GM12878 (cell line): ENCODE results near the gene PVRIG. TPM values are rescaled to one million over a fixed set of nuclear protein-coding genes. Genes with fewer than 3 reads are reported as not detected.
"Not testable (repeated sequence)": the region's sequence is repeated elsewhere in the genome, so short reads cannot be mapped to it uniquely, and the experiment has no call there.

Experiments
- ATAC-seq: fragments of 200-7000 bp; cut with Tn5 transposase; 3 replicates; pipeline ENCODE4 v1.9.1; 2020; ENCODE audit warnings: mild to moderate bottlenecking, moderate library complexity
- BruUV-seq: library from RNA; stranded (reverse); fragments of 400-500 nt; replicated peaks from 2 replicates; lab custom pipeline; 2021; lab: Mats Ljungman, UMichigan
- CTCF ChIA-PET: fragments of 300-600 bp; sonication (Branson Sonifier 250); formaldehyde crosslinking; extraction: SDS; loops from one replicate; lab custom pipeline; 2021; ENCODE audit warnings: inconsistent platforms; lab: Yijun Ruan, JAX
- POLR2A ChIA-PET: fragments of 350-600 bp; formaldehyde crosslinking; extraction: SDS; loops from one replicate; lab custom pipeline; 2021; ENCODE audit warnings: inconsistent platforms; lab: Charles Lee
- RAD21 ChIA-PET: fragments of 300-600 bp; sonication (Branson Sonifier 250); formaldehyde crosslinking; loops from one replicate; lab custom pipeline; 2023; ENCODE audit warnings: antibody characterized with exemption; ENCODE audit not compliant: unreplicated experiment; lab: Charles Lee
- SMC1A ChIA-PET: fragments of 300-600 bp; sonication (Branson Sonifier 250); formaldehyde crosslinking; loops from one replicate; lab custom pipeline; 2023; ENCODE audit not compliant: unreplicated experiment, uncharacterized antibody; lab: Charles Lee
- DNase-seq: peaks from one replicate; pipeline ENCODE4 v3.0.0-alpha.2; 2011; ENCODE audit warnings: low read depth, low spot score
- FAIRE-seq: peaks from 3 replicates; lab custom pipeline; 2011; peaks lifted over from hg19 to GRCh38; lab: Jason Lieb, UNC
- H2AFZ ChIP-seq: 2 replicates; pipeline ENCODE4 v1.6.0; 2011; ENCODE audit warnings: low read depth, low read length, control low read depth; ENCODE audit not compliant: control insufficient read depth
- H3K27ac ChIP-seq: 2 replicates; pipeline ENCODE4 v1.5.1; 2011; ENCODE audit warnings: control low read depth; ENCODE audit not compliant: control insufficient read depth, insufficient read depth
- H3K27me3 ChIP-seq, 2 experiments: replicated peaks in 1 of 2; 2 replicates each; pipeline versions ENCODE4 v1.6.0 to v1.6.1; 2011; ENCODE audit warnings: low read length in 1 of 2; ENCODE audit not compliant: control insufficient read depth in 2 of 2, insufficient read depth in 2 of 2
- H3K36me3 ChIP-seq, 2 experiments: 2 replicates each; pipeline ENCODE4 v1.5.1; 2011; ENCODE audit warnings: low read length in 1 of 2; ENCODE audit not compliant: control insufficient read depth in 2 of 2, insufficient read depth in 2 of 2
- H3K4me1 ChIP-seq: 2 replicates; pipeline ENCODE4 v1.6.1; 2011; ENCODE audit warnings: mild to moderate bottlenecking, low read length, moderate library complexity, mixed read lengths; ENCODE audit not compliant: control insufficient read depth, insufficient read depth
- H3K4me2 ChIP-seq: 2 replicates; pipeline ENCODE4 v1.6.0; 2011; ENCODE audit warnings: control low read depth; ENCODE audit not compliant: control insufficient read depth, insufficient read depth
- H3K4me3 ChIP-seq: fragments of 200-600 bp; sonication (generic); 2 replicates; pipeline ENCODE4 v1.5.1; 2016
- H3K79me2 ChIP-seq: 2 replicates; pipeline ENCODE4 v1.6.0; 2011; ENCODE audit warnings: low read length; ENCODE audit not compliant: control insufficient read depth, insufficient read depth
- H3K9ac ChIP-seq: 2 replicates; pipeline ENCODE4 v1.8.0; 2011; ENCODE audit warnings: low read length, control low read depth, mixed read lengths; ENCODE audit not compliant: control insufficient read depth, insufficient read depth
- H3K9me3 ChIP-seq: replicated peaks from 3 replicates; pipeline ENCODE4 v1.5.1; 2011; ENCODE audit warnings: mild to moderate bottlenecking, low read length; ENCODE audit not compliant: control insufficient read depth, insufficient read depth
- H4K20me1 ChIP-seq: 2 replicates; pipeline ENCODE4 v1.6.0; 2011; ENCODE audit not compliant: control insufficient read depth, insufficient read depth
- ZBTB40 ChIP-seq: fragments of 450-650 bp; IDR thresholded peaks from 2 replicates; pipeline ENCODE4 v1.6.1; 2016; ENCODE audit warnings: mild to moderate bottlenecking, moderate library complexity, borderline replicate concordance
- WGBS: methylation state at CpG from one replicate; pipeline ENCODE4 v1.1.6; 2016; ENCODE audit warnings: low lambda C conversion rate; ENCODE audit not compliant: insufficient replicate concordance, insufficient coverage; ENCODE audit errors: missing lambda C conversion rate; 5-methylcytosine and 5-hydroxymethylcytosine counted together
- in situ Hi-C: fragments of 300-500 bp; cut with MboI; formaldehyde crosslinking; loops from 9 replicates; pipeline ENCODE4 v1.14.3; 2018; ENCODE audit warnings: mixed read lengths
- intact Hi-C: fragments of 100-400 bp; cut with micrococcal nuclease; formaldehyde crosslinking; loops from one replicate; pipeline ENCODE4 v1.14.2; 2022; ENCODE audit not compliant: unreplicated experiment
- polyA plus RNA-seq, 11 experiments: library from polyadenylated mRNA; depleted of rRNA in 4 of 11; unstranded in 6 of 11; stranded (reverse) in 5 of 11; fragments of >200 nt; fragmentation: Nextera tagmentation in 4 of 11; fragmentation: Illumina TruSeq in 1 of 11; extraction: Ambion mirVana in 4 of 11; extraction: Trizol in 1 of 11; gene quantifications; 1 replicate in 1 of 11; 2 replicates in 10 of 11; pipeline versions ENCODE4 v1.2.1 to v1.2.3, GENCODE V29; 2011 to 2016; ENCODE audit warnings: inconsistent platforms in 2 of 11, missing spikeins in 2 of 11, low read depth in 1 of 11
- total RNA-seq, 4 experiments: library from RNA; depleted of rRNA in 3 of 4; stranded (reverse); fragments of >200 nt in 3 of 4; fragmentation: Illumina TruSeq in 1 of 4; extraction: Trizol in 1 of 4; gene quantifications; 2 replicates each; pipeline versions ENCODE4 v1.2.1 to v1.2.3, GENCODE V29; 2013 to 2021

The PVRIG gene
- total and polyA plus RNA-seq, 10 of the 15 experiments (the other 5 are each of a cell fraction or from before 2014, with no cell fraction given), result 1.3 to 44.0 (median 17.9) TPM

DNA sequence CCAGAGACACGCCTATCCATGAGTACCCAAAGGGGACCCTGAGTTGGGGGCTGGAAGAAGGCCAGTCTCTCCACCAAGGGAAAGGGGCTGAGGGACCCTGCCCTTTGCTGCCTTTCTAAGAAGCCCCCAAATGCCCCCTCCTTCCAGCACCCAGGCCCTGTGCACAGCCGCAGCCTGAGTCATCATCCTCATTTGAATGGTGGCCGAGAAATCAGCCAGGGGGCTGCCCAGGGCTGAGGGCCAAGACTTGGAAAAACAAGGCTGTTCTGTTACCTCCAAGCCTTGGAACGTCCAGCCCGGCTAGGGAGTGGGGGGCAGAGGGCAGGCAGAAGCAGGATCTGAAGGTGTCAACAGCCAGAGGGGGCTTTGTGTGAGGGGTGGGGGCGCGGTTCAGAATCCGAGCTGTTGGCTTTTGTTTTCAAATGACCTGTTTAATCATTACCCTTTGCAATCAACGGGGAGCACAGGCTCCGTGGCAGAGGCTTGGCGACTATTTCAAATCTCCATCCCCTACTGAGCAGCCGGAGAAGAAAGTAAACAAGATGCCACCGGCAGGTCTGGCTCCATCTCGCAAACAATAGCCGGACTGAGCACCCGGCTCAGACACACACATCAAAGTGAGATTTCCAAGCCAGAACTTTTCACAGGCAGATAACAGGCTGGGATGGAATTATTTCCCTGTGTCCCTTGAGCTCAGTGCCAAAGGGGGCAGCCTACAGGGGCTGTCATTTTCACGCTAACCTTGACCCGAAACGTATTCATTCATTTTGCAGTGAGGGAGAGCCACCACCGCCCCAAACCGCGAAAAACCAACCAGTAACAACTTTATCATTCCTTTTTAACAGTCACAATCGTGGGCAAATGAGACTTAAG lies 50.5 kb downstream of the PVRIG start:
- RAD21 ChIA-PET, intact Hi-C loops, H3K36me3 ChIP-seq, H3K27ac ChIP-seq, H3K4me3 ChIP-seq, POLR2A ChIA-PET, H2AFZ ChIP-seq, H3K4me1 ChIP-seq, H3K9me3 ChIP-seq, DNase-seq, H4K20me1 ChIP-seq, H3K79me2 ChIP-seq, in situ Hi-C loops, H3K27me3 ChIP-seq, H3K9ac ChIP-seq, H3K4me2 ChIP-seq, FAIRE-seq: not testable (repeated sequence)
- TSS peak; percentile 52 for BruUV-seq
- WGBS, result 56% methylated on average over 15 of the region's 23 CpGs
- ChIA-PET SMC1A (interaction anchor here (1.5 kb wide), 1 partner anchor 24 kb away, joined by 3 read pairs; no protein-coding TSS in a partner anchor), CTCF (interaction anchor here (0.6 kb wide), 1 partner anchor 26 kb away, joined by 3 read pairs; no protein-coding TSS in a partner anchor)
- peak; percentile 47; the same call in 1 of the 2 replicates for TF ChIP-seq ZBTB40
- ATAC-seq, result 0 out of 3 replicates have a peak, but pooled peaks have one; percentile 7

Other genes starting within 250 kb of the PVRIG start
Only the 7 nearest of the 22 such genes appear.
- gene MBLAC1, start 93.0 kb upstream of the PVRIG start, total RNA-seq (2014; rRNA removed), result 2.7 and 3.2 TPM in 2 replicates
- 0.64 and 0.94 TPM in 2 replicates for gene MBLAC1, start 93.0 kb upstream of the PVRIG start, total RNA-seq (2014; rRNA removed; fragmentation: Illumina TruSeq; extraction: Trizol)
- 1.8 and 2.7 TPM in 2 replicates for gene MBLAC1, start 93.0 kb upstream of the PVRIG start, total RNA-seq (2021)
- 0.35 and 0.65 TPM in 2 replicates for gene MBLAC1, start 93.0 kb upstream of the PVRIG start, polyA plus RNA-seq (2011; rRNA removed)
- 0.24 and 0.38 TPM in 2 replicates for gene MBLAC1, start 93.0 kb upstream of the PVRIG start, polyA plus RNA-seq (2014; fragmentation: Illumina TruSeq; extraction: Trizol)
- under 1 TPM in 1 of 2 experiments, not detected in 1; 0.24 TPM for gene MBLAC1, start 93.0 kb upstream of the PVRIG start, polyA plus RNA-seq (2014; fragmentation: Nextera tagmentation; extraction: Ambion mirVana)
- 2.3 and 3.1 TPM in 2 replicates for gene MBLAC1, start 93.0 kb upstream of the PVRIG start, polyA plus RNA-seq (2014; rRNA removed)
- 1 to 10 TPM; 2.4 TPM for gene MBLAC1, start 93.0 kb upstream of the PVRIG start, polyA plus RNA-seq (2016; fragmentation: Nextera tagmentation; extraction: Ambion mirVana)
- gene LAMTOR4, start 71.0 kb upstream of the PVRIG start, total RNA-seq (2014; rRNA removed), result 184 and 186 TPM in 2 replicates
- 106 and 111 TPM in 2 replicates for gene LAMTOR4, start 71.0 kb upstream of the PVRIG start, total RNA-seq (2014; rRNA removed; fragmentation: Illumina TruSeq; extraction: Trizol)
- 165 and 171 TPM in 2 replicates for gene LAMTOR4, start 71.0 kb upstream of the PVRIG start, total RNA-seq (2021)
- 104 and 204 TPM in 2 replicates for gene LAMTOR4, start 71.0 kb upstream of the PVRIG start, polyA plus RNA-seq (2011; rRNA removed)
- 24.1 and 73.4 TPM in 2 replicates for gene LAMTOR4, start 71.0 kb upstream of the PVRIG start, polyA plus RNA-seq (2014; fragmentation: Illumina TruSeq; extraction: Trizol)
- gene LAMTOR4, start 71.0 kb upstream of the PVRIG start, polyA plus RNA-seq (2014; fragmentation: Nextera tagmentation; extraction: Ambion mirVana), result 100 to 1,000 TPM; 188 to 262 TPM
- gene LAMTOR4, start 71.0 kb upstream of the PVRIG start, polyA plus RNA-seq (2014; rRNA removed), result 211 and 230 TPM in 2 replicates
- gene LAMTOR4, start 71.0 kb upstream of the PVRIG start, polyA plus RNA-seq (2016; fragmentation: Nextera tagmentation; extraction: Ambion mirVana), result 100 to 1,000 TPM; 279 to 297 TPM
- gene TRAPPC14, start 61.2 kb upstream of the PVRIG start, total RNA-seq (2014; rRNA removed), result 17.3 and 18.2 TPM in 2 replicates
- gene TRAPPC14, start 61.2 kb upstream of the PVRIG start, total RNA-seq (2014; rRNA removed; fragmentation: Illumina TruSeq; extraction: Trizol), result 7.5 and 7.6 TPM in 2 replicates
- 22.3 and 24.7 TPM in 2 replicates for gene TRAPPC14, start 61.2 kb upstream of the PVRIG start, total RNA-seq (2021)
- gene TRAPPC14, start 61.2 kb upstream of the PVRIG start, polyA plus RNA-seq (2011; rRNA removed), result 1.8 and 4.2 TPM in 2 replicates
- gene TRAPPC14, start 61.2 kb upstream of the PVRIG start, polyA plus RNA-seq (2014; fragmentation: Illumina TruSeq; extraction: Trizol), result 7.5 and 10.8 TPM in 2 replicates
- gene TRAPPC14, start 61.2 kb upstream of the PVRIG start, polyA plus RNA-seq (2014; fragmentation: Nextera tagmentation; extraction: Ambion mirVana), result 1 to 10 TPM in 1 of 2 experiments, under 1 TPM in 1; 0.21 to 1.3 TPM
- gene TRAPPC14, start 61.2 kb upstream of the PVRIG start, polyA plus RNA-seq (2014; rRNA removed), result 17.3 and 22.3 TPM in 2 replicates
- 1 to 10 TPM; 7.3 TPM for gene TRAPPC14, start 61.2 kb upstream of the PVRIG start, polyA plus RNA-seq (2016; fragmentation: Nextera tagmentation; extraction: Ambion mirVana)
- 0.98 and 1.1 TPM in 2 replicates for gene GAL3ST4, start 51.3 kb upstream of the PVRIG start, total RNA-seq (2014; rRNA removed)
- gene GAL3ST4, start 51.3 kb upstream of the PVRIG start, total RNA-seq (2014; rRNA removed; fragmentation: Illumina TruSeq; extraction: Trizol), result 0.83 and 1.1 TPM in 2 replicates
- gene GAL3ST4, start 51.3 kb upstream of the PVRIG start, total RNA-seq (2021), result 1.3 and 2.0 TPM in 2 replicates
- gene GAL3ST4, start 51.3 kb upstream of the PVRIG start, polyA plus RNA-seq (2011; rRNA removed), result 0.66 and 1.2 TPM in 2 replicates
- gene GAL3ST4, start 51.3 kb upstream of the PVRIG start, polyA plus RNA-seq (2014; fragmentation: Illumina TruSeq; extraction: Trizol), result 1.6 and 2.3 TPM in 2 replicates
- under 1 TPM; 0.29 to 0.55 TPM for gene GAL3ST4, start 51.3 kb upstream of the PVRIG start, polyA plus RNA-seq (2014; fragmentation: Nextera tagmentation; extraction: Ambion mirVana)
- gene GAL3ST4, start 51.3 kb upstream of the PVRIG start, polyA plus RNA-seq (2014; rRNA removed), result 2.8 TPM in 2 replicates
- gene GAL3ST4, start 51.3 kb upstream of the PVRIG start, polyA plus RNA-seq (2016; fragmentation: Nextera tagmentation; extraction: Ambion mirVana), result 1 to 10 TPM; 4.9 to 6.1 TPM
- 3.0 and 3.9 TPM in 2 replicates for gene GPC2, start 42.6 kb upstream of the PVRIG start, total RNA-seq (2014; rRNA removed)
- gene GPC2, start 42.6 kb upstream of the PVRIG start, total RNA-seq (2014; rRNA removed; fragmentation: Illumina TruSeq; extraction: Trizol), result 0.85 and 0.92 TPM in 2 replicates
- 3.9 and 5.1 TPM in 2 replicates for gene GPC2, start 42.6 kb upstream of the PVRIG start, total RNA-seq (2021)
- gene GPC2, start 42.6 kb upstream of the PVRIG start, polyA plus RNA-seq (2011; rRNA removed), result 0.45 and 0.65 TPM in 2 replicates
- 0.24 and 0.98 TPM in 2 replicates for gene GPC2, start 42.6 kb upstream of the PVRIG start, polyA plus RNA-seq (2014; fragmentation: Illumina TruSeq; extraction: Trizol)
- under 1 TPM; 0.19 to 0.24 TPM for gene GPC2, start 42.6 kb upstream of the PVRIG start, polyA plus RNA-seq (2014; fragmentation: Nextera tagmentation; extraction: Ambion mirVana)
- gene GPC2, start 42.6 kb upstream of the PVRIG start, polyA plus RNA-seq (2014; rRNA removed), result 4.3 and 6.3 TPM in 2 replicates
- gene GPC2, start 42.6 kb upstream of the PVRIG start, polyA plus RNA-seq (2016; fragmentation: Nextera tagmentation; extraction: Ambion mirVana), result under 1 TPM; 0.48 to 0.68 TPM
- gene STAG3, start 42.0 kb upstream of the PVRIG start, total RNA-seq (2014; rRNA removed), result 101 and 122 TPM in 2 replicates
- 123 and 133 TPM in 2 replicates for gene STAG3, start 42.0 kb upstream of the PVRIG start, total RNA-seq (2014; rRNA removed; fragmentation: Illumina TruSeq; extraction: Trizol)
- gene STAG3, start 42.0 kb upstream of the PVRIG start, total RNA-seq (2021), result 78.7 and 81.7 TPM in 2 replicates
- 73.0 and 90.4 TPM in 2 replicates for gene STAG3, start 42.0 kb upstream of the PVRIG start, polyA plus RNA-seq (2011; rRNA removed)
- gene STAG3, start 42.0 kb upstream of the PVRIG start, polyA plus RNA-seq (2014; fragmentation: Illumina TruSeq; extraction: Trizol), result 178 and 192 TPM in 2 replicates
- gene STAG3, start 42.0 kb upstream of the PVRIG start, polyA plus RNA-seq (2014; fragmentation: Nextera tagmentation; extraction: Ambion mirVana), result 100 to 1,000 TPM; 281 to 306 TPM
- 112 and 153 TPM in 2 replicates for gene STAG3, start 42.0 kb upstream of the PVRIG start, polyA plus RNA-seq (2014; rRNA removed)
- gene STAG3, start 42.0 kb upstream of the PVRIG start, polyA plus RNA-seq (2016; fragmentation: Nextera tagmentation; extraction: Ambion mirVana), result 100 to 1,000 TPM; 112 to 116 TPM
- not detected in 2 replicates for gene SPDYE3, start 87.8 kb downstream of the PVRIG start, total RNA-seq (2014; rRNA removed)
- gene SPDYE3, start 87.8 kb downstream of the PVRIG start, total RNA-seq (2014; rRNA removed; fragmentation: Illumina TruSeq; extraction: Trizol), result not detected in 2 replicates
- gene SPDYE3, start 87.8 kb downstream of the PVRIG start, total RNA-seq (2021), result not detected in 2 replicates
- gene SPDYE3, start 87.8 kb downstream of the PVRIG start, polyA plus RNA-seq (2011; rRNA removed), result 0.03 TPM in 1 of 2 replicates, not detected in the other
- not detected in 2 replicates for gene SPDYE3, start 87.8 kb downstream of the PVRIG start, polyA plus RNA-seq (2014; fragmentation: Illumina TruSeq; extraction: Trizol)
- 1 to 10 TPM; 1.3 to 1.4 TPM for gene SPDYE3, start 87.8 kb downstream of the PVRIG start, polyA plus RNA-seq (2014; fragmentation: Nextera tagmentation; extraction: Ambion mirVana)
- 0.03 TPM in 1 of 2 replicates, not detected in the other for gene SPDYE3, start 87.8 kb downstream of the PVRIG start, polyA plus RNA-seq (2014; rRNA removed)
- gene SPDYE3, start 87.8 kb downstream of the PVRIG start, polyA plus RNA-seq (2016; fragmentation: Nextera tagmentation; extraction: Ambion mirVana), result 1 to 10 TPM; 7.2 to 9.4 TPM